HL-60/S4 treated with retinoic acid at 250 ng/mL for 4 days and 3 days (cell line): ENCODE results near the gene CABP2.
"Not testable (repeated sequence)": the region's sequence is repeated elsewhere in the genome, so short reads cannot be mapped to it uniquely, and the experiment has no call there.

Experiments used
- in situ Hi-C: fragments of 300-500 bp; cut with MboI; formaldehyde crosslinking; loops from 2 replicates; pipeline ENCODE4 v1.7.0; 2022; ENCODE audit warnings: low sequenced_read_pairs

Gene CABP2

DNA sequence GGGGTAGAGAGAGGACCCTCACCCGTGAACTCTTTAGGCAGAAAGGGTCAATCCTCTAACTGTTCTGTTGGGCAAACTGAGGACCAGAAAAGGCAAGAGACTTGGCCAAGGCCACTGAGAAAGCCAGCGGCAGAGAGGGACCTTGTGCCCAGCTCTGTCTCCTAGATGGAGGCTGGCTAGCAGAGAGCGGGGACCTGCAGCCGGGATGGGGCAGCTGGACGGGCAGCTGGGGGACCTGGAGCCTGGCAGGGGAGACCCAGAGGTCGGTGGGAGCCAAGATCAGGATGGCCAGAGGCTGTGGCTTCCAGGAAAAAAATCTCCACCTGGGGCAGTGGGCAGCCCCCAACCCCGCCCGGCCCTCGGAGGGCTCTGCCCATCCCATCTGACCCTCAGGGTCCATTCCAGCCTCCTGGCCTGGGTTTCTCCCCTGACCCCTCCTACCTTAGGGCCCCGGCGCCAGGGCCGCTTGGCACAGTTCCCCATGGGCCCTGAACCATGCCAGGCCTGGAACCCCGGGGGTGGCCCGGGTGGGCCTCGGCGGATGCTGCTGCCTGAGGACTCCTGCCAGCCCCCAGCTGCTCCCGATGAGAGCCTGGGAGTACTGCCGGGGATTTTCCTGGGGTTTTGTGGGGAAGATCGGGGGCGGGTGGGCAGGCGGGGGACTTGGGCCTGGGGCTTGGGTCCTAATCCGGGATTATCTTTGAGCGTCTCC, at the start of gene CABP2:
Gene CABP2, minus strand, starts transcription at position 603 of the 712 bp plus-strand sequence. Its CDS starts 120 bp downstream, at position 483.
- in situ Hi-C loops, result no loop called here

DNA sequence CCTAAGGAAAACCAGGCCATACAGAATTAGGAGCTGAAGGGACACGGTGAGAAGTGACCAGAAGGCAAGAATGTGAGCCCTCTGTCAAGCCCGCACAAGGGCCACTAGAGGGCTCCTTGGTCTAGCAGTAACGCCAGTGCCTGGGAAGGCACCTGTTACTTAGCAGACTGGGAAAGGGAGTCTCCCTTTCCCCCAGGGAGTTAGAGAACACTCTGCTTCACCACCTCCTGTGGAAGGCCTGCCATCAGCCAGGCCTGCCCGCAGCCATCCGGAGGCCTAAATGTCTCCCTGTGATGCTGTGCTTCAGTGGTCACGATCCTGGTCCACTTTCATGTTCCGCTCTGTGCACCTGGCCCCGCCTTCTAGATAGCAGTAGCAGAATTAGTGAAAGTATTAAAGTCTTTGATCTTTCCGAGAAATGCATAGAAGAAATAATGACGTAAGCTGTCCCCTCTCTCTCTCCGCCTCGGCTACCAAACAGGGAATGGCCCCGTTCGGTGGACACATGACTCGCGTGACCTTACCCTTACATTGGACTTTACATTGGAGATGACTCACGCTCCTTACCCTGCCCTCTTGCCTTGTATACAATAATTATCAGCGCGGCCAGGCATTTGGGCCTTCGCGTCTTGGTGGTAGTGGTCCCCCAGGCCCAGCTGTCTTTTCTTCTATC, 49.6 kb upstream of the CABP2 start:
- in situ Hi-C loops, result no loop called here

DNA sequence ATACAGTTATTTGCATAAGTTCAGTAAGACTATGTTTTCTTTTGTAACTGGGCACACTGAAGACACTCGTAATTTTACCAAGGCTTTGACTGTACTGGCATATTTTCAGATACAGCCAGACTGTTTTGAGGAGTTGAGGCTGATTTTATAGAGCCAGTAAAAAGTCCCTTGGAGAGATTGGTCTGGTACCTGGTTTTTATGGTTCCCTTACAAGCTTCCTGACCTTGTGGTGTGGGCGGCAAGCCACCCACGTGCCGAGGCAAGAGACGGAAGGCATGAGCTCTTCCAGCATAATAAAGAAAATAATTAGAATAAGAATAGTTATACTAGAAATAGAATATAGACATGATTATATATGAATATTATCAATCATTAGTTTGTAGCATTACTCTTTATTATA, 49.1 kb upstream of the CABP2 start:
- in situ Hi-C loops, result no loop called here

DNA sequence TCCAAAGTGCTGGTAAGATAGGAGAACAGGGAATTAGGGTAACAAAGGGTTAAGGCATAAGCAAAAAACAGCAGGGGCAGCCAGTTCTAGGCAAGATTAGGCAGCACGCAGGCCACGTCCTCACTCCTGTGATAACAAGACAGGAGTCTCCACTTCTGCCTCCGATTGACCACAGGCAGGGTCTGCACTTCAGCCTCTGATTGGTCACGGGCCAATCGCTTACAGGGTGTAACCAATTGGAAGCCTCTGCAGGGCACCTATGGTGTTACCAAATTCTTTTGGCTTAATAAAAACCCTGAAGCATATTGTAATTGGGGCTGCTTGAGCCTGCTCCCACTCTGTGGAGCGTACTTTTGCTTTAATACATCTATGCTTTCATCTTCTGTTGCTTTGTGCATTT, 48.2 kb upstream of the CABP2 start:
- in situ Hi-C loops, result no loop called here

DNA sequence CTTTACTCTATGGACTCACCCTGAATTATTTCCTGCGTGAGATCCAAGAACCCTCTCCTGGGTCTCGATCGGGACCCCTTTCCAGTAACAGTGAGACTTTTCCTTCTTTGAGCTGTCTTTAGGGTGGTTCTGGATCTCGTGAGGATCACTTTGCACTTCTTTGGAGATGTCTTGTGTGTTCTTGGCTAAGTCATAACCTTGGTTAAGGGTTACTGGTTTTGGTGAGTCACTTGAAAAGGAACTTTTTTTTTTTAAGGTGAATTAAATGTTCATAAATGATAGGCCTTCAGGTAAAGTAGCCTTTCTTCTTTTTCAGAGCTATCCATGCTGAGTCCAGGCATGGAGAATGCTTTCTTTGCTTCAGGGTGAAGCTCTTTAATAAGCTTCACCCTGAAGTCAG, 41.0 kb upstream of the CABP2 start:
- in situ Hi-C loops, result no loop called here

DNA sequence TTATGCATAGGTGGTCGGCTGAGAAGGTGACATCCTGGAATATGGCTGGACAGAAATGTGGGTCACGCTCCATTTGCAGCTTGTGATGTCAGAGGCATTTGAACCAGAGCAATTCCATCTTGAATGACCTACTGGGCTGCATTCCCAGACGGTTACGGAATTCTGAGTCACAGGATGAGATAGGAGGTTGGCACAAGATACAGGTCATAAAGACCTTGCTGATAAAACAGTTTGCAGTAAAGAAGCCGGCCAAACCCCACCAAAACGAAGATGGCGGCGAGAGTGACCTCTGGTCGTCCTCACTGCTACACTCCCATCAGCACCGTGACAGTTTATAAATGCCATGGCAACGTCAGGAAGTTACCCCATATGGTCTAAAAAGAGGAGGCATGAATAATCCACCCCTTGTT, 40.5 kb upstream of the CABP2 start:
- in situ Hi-C loops, result not testable (repeated sequence)

DNA sequence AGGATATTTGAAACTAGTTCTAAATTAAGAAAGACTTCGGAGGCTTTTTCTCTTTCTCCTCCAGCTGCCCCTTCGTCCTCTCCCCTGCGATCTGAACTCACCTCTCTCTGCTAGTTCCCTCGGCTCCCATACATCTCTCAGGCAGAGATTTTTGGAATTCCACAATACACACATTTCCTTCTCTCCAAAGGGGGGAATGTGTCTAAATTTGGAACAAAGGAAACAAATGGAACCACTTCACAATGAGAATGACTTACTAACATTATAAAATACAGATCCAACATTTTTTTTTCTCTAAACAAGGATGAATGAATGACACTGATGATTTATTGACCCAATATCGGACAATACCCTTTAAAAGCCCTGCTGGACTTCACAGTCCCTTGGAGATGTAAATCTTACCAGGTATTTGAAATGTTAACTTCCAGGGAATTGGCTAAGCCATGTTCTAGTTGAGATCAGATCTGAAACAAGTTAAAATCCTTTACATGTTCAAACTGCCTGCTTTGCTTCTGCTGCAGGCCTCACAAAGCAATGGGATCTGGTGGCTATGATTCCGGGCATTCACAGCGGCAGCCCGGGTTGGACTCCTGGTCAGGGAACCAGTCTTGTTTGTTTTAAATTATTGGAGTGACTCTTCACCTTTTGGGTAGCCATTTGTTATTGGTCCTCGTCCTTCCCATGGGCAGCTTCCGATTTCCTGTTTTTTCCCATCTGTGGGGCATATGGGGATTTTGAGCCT, 39.9 kb upstream of the CABP2 start:
- in situ Hi-C loops, result no loop called here

DNA sequence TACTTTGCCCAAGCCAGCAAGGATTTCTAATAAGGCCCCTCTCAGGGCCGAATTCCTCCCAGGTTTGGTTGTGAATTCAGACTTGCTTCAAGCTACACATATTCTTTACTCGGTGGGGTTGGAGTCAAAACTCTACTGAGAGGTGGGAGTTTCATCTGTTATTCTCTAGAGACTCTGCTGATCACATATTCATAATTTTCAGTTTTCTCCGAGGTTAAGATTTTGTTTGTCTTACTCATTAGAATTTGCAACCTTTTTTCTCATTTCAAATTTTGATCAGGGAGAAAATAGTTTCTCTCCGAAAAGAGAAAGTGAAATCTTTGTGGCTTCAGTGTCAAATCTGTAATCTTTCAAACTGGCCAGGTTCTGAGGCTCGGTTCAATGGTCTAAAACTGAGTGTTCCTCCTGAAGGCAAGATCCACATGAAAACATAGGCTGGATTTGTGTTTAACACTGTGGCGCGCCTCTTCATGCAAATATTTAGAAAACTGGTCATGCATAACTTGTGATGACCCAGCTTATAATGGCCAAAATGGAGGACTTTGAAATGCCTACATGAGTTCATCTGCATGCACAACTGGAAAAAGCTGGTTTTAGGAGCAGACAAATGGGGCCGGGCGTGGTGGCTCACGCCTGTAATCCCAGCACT, 38.8 kb upstream of the CABP2 start:
- in situ Hi-C loops, result no loop called here

DNA sequence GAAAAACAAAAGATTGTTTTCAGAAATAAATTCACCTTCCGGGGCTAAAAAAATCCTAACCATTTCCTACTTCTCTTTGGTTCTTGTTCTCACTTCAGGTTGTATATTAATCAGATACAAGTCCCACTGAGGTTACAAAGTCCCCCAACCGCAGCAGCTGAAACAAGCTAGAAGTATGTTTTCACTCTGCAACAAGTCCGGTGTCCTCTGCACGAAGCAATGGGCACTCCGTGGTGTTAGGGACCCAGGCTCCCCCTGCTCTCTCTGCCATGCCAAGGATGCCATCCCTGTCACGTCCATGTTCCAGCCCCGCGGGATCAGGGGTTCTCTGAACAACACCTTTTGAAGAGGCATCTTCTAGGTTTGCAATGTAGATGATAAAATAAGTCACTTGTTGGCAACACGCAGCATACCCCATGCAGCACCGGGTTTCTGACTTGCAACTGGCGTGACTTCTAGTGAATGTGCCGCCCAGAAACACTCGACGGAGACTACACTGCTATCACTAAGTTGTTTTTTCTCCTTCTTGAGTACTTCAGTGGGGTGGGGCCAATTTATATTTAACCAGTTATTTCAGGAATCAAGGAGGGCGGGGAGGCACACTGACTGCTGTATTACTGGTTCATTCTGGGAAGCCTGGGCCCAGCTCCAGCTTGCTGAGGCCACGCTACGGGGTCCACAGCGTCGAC, 35.0 kb upstream of the CABP2 start:
- in situ Hi-C loops, result no loop called here

DNA sequence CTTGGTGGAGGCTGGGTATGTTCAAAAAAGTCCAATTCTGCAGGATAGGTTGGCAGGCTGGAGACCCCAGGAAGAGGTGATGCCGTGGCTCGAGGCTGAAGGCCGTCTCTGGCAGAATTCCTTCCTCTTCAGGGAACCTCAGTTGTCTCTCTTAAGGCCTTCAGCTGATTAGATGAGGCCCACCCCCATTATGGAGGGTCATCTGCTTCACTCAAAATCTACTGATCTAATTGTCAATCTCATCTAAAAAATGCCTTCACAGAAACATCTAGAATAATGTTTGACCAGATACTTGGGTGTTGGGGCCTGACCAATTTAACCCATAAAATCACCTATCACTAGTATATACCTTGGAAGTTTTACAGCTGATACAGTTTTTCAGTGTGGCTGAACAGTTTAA, 33.0 kb upstream of the CABP2 start:
- in situ Hi-C loops, result no loop called here

DNA sequence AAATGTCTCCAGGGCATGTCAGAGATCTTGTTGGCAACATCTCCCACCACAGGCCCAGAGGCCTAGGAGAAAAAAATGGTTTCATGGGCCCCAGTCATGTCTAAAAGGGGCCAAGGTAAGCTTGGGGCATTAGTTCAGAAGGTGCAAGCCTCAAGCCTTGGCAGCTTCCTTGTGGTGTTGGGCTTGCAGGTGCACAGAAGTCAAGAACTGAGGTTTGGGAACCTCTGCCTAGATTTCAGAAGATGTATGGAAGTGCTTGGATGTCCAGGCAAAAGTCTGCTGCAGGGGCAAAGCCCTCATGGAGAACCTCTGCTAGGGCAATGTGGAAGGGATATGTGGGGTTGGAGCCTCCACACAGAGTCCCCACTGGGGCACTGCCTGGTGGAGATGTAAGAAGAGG, 28.5 kb upstream of the CABP2 start:
- in situ Hi-C loops, result not testable (repeated sequence)

DNA sequence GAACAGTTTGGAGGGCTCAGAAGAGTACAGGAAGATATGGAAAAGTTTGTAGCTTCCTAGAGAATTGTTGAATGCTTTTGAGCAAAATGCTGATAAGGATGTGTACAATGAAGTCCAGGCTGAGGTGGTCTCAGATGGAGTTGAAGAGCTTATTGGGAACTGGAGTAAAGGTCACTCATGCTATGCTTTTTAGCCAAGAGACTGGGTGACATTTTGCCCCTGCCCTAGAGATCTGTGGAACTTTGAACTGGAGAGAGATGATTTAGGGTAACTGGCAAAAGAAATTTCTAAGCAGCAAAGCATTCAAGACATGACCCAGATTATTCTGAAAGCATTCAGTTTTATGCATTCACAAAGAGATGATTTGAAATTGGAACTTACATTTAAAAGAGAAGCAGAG, 27.9 kb upstream of the CABP2 start:
- in situ Hi-C loops, result no loop called here

DNA sequence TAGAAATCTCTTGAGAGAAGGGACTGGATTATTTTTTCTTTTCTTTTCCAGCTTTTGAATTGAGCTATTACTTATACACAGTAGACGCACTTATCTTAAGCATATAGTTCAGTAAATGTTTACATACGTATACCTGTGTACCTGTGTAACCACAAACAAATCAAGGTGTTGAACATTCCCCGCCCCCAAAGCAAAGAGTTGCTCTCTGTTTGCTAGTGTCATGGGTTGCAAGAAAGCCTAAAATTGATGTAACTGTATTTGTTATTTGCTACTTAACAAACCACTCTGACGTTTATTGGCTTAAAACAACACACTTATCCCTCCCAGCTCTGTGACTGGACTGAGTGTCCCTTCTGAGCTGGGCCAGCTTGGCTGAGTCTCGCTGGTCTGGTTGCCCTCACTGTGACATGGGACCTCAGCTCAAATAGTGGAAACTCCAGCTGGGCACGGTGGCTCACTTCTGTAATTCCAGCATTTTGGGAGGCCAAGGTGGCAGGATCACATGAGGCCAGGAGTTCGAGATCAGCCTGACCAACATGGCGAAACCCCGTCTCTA, 25.4 kb upstream of the CABP2 start:
- in situ Hi-C loops, result no loop called here

DNA sequence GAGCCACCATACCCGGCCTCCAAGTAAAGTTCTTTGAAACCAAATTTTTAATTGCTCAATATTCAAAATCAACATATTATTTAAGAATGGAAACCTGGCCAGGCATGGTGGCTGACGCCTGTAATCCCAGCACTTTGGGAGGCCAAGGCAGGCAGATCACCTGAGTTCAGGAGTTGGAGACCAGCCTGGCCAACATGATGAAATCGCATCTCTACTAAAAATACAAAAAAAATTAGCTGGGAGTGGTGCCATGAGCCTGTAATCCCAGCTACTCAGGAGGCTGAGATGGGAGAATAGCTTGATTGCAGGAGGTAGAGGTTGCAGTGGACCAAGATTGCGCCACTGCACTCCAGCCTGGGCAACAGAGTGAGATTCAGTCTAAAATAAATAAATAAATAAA, 24.9 kb upstream of the CABP2 start:
- in situ Hi-C loops, result not testable (repeated sequence)

DNA sequence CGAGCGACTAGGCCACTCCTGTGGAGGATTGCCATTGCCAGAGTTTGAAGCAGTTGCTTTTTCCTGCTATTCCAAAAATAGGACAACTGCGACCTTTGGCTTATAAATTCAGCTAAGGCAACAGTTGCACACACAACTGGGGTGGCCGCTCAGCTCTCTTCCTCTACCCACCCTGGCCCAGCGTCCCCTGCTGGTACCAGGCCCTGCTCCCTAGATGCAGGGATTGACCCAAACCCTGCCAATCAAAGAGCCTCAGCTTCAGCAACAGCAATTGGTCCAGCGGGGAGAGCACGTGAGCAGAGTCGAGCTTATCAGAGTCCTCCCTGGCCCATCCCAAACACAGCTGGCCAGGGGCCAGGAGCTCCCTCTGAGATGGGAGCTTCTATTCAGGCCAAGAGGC, 22.0 kb upstream of the CABP2 start:
- in situ Hi-C loops, result no loop called here

DNA sequence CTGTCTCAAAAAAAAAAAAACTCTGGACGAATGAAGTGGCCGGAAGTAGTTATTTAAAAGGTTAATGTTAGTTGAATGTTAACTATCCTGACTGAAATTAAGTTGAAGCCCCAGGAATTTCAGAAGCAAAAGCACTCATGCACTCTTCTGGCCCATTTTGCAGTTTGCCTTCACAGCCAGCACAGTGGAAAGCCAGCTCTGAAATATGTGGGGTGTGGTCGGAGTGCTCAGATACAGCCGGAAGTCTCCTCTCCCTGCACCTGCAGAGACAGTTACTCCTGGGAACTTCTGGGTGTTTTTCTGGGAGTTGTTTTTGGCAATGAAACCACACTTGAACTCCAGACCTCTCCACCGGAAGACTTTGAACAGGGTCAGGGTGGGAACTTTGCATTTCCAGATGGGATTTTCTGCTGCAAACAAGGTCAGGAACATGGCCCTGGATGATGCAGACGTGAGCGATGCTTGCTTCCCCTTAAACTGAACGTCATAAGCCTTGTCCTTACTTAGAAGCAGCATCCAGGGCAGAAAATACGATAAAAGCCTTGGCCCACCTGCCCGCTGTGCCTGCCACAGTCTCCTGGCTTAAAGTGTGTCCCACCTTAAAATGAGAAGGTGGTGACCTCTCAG, 21.5 kb upstream of the CABP2 start:
- in situ Hi-C loops, result no loop called here

DNA sequence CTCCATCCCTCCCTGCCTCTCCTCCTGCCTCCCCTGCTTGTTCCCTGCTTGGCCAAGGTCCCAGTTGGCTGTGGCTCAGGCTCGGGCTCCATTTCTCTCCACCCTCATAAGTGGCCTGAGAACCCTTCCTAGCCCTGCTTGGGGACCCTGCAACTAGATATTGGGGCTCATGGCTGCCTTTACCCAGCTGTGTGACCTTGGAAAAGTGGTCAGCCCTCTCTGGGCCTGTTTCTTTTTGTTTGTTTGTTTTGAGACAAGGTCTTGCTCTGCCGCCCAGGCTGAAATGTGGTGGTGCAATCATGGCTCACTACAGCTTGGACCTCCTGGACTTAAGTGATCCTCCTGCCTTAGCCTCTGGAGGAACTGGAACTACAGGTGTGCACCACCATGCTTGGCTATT, 20.3 kb upstream of the CABP2 start:
- in situ Hi-C loops, result no loop called here

DNA sequence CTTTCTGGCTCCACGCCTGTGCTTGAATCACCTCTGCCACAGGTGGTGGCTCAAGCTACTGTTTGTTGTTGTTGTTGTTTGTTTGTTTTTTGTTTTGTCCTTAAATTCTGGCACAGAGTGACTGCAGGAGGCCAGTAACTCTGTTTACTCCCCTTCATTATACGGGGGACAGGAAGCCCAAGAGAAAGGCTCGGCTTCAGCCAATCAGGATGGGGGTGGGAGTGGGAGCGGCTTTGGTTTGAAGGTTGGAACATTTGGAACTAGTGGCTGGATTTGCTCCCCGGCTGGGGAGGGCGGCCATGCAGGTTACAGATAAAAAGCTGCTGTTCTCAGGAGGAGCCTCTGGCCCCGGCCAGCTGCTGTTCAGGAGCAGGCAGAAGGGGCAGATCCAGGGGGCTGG, 19.7 kb upstream of the CABP2 start:
- in situ Hi-C loops, result no loop called here

DNA sequence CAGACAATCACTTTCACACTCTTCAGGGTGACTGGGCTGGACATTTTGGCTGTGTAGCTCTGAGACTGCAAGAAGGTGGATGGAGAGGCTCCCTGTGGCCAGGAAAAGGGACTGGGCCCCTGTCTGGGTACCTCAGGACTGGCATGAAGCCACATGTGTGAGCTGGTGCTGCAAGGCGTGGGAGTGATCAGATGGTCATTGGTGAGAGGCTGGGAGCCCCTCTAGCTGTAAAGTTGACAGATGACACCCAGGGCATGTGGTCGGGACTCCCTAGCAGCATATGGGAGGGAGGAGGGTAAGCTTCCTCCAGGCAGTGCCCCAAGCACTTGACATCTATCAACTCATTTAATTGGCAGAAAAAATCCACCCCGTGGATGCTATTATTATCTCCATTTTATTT, 18.9 kb upstream of the CABP2 start:
- in situ Hi-C loops, result no loop called here

DNA sequence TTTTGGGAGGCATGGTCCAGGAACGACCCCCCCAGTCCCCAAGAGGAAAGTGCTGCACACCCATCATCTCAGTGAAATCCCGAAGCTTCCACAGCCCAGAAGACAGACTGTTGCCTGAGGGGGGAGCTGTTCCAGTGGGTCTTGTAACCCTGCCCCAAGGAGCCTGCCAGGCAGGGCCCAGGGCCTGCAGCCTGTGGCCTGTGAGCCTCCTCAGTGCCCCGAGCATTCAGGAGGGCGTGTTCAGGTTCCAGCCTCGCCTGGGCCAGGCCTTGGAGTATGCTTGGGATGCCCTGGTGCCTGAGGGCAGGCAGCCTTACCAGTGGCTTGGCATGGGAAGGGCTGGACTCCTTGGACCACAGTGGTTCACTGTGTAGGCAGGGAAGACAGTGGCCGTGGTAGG, 18.0 kb upstream of the CABP2 start:
- in situ Hi-C loops, result no loop called here
